ENCODE data around the gene LIPK. TPM values are rescaled to one million over a fixed set of nuclear protein-coding genes. Genes with fewer than 3 reads are reported as not detected.
"Not testable (repeated sequence)": the region's sequence is repeated elsewhere in the genome, so short reads cannot be mapped to it uniquely, and the experiment has no call there.

The LIPK gene, protein sequence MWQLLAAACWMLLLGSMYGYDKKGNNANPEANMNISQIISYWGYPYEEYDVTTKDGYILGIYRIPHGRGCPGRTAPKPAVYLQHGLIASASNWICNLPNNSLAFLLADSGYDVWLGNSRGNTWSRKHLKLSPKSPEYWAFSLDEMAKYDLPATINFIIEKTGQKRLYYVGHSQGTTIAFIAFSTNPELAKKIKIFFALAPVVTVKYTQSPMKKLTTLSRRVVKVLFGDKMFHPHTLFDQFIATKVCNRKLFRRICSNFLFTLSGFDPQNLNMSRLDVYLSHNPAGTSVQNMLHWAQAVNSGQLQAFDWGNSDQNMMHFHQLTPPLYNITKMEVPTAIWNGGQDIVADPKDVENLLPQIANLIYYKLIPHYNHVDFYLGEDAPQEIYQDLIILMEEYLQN
- polyA plus RNA-seq (2013, experiment 1 of 2; ENCODE audit: insufficient read length), result not detected
- not detected for polyA plus RNA-seq (2013, experiment 2 of 2; ENCODE audit: insufficient read length)

DNA sequence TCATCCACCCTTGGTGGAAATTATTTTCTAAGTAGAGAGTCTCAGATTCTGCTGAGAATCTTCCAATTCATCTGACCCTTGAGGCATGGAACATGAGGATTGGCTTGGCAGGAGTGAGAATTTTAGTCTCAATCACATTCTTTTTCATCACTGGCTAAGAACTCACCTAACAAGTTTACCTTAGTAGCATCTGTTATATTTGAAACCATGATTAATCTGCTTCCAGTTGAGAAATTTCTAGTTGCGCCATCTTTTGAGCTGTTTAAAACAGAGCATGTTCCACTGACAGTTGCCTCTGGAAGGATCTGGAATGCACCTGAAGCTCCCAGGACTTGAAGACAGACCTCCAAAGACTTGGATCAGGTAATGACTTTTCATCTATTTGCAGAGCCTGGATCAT, at the start of gene LIPK:
TSS of gene LIPK (plus strand) at position 292 of the 400 bp plus-strand sequence. CDS start 18,295 bp downstream, outside the sequence.
- no peak for DNase-seq

DNA sequence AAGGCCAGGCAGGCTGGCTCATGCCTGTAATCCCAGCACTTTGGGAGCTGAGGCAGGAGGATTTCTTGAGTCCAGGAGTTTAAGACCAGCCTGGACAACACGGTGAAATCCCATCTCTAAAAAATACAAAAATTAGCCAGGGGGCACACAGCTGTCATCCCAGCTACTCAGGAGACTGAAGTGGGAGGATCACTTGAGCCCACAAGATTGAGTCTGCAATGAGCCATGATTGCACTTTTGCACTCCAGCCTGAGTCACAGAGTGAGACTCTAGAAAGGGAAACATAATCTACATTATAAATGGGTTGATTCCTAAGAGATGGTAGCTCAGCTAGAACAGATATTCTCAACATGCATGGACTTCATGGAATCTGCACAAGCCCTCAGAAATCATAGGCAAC, 48.1 kb upstream of the LIPK start:
- DNase-seq, result peak; percentile 44

DNA sequence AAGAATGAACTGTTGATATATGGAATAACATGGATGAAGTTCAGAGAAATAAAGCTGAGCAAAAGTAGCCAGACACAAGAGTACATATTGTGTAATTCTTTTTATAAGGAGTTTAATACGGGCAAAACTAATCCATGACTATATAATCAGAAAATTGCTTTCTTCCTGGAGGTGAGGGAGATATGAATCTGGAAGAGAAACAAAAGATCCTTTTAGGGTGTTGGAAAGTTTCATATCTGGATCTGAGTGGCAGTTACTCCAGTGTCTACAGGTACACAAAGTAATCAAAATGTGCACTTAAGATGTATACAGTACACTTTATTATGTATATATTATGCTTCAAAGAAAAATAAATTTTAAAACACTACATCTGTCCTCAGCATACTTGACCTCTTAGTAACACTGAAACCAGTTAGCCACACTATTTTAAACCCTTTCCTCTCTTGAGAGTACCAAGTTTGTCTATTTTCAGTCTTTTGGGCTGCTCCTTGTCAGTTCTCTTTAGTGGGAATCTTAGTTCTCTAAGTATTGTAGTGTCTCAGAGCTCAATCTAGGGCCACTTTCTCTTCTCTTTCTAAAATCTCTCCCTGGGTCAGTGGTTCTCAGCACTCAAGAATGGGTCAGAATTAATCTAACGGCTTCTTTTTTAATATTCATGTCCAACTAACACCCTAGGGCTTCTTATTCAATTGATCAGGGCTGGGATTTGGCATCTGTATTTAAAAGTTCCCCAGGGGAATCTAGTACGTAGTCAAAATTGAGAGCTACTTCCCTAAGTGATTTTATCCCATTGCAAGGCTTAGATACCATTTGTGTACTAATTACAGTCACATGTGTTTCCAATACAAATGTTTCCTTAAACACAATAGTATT, 46.1 kb upstream of the LIPK start:
- DNase-seq, result peak; percentile 20

DNA sequence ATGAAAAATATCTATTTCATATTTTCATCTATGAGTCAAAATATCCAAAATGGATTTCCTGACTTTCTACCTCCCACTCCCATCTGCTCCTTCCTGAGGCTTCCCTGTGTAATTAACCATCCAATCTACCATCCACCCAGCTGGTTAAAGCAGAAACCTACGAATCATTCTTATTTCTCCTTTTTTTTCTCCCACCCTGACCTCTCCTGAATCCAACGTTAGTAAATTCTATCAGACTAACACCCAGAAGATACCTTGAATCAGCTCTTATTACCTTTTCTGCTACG, 45.5 kb upstream of the LIPK start:
- DNase-seq, result peak; percentile 10

DNA sequence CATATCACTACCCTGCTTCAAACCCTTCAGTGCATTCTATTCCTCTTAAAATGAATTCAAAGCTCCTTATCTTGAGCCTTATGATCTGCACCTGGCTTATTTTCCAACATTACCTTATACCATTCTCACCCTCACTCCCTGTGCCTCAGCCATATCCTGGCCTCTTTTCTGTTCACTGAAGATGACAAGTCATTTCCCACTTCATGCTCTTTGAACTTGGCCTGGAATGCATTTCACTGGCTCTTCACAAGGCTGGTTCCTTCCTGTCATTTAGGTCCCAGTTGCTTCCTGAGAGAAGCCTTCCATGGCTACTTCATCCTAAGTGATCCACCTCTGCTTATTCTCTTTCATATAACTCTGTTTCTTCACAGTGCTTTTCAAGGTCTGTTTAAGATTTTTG, 45.0 kb upstream of the LIPK start:
- no peak for DNase-seq

DNA sequence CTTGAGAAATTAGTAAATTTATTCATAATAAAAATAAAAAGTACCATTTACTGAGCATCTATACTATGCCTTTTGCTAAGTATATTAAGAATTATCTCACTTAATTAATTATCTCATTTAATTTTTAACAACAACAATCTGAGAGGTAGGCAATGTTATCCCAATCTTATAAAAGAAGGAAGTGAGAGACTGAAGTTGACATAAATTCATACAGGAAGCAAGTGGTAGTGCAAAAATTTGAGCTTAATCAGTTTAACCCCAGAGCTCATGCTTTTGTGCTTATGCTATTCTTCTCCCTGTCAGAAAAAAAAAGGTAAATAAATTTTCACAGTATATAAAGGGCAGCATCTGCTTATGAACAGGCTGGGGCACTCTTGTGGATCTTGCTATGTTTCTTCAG, 44.5 kb upstream of the LIPK start:
- DNase-seq, result no peak

DNA sequence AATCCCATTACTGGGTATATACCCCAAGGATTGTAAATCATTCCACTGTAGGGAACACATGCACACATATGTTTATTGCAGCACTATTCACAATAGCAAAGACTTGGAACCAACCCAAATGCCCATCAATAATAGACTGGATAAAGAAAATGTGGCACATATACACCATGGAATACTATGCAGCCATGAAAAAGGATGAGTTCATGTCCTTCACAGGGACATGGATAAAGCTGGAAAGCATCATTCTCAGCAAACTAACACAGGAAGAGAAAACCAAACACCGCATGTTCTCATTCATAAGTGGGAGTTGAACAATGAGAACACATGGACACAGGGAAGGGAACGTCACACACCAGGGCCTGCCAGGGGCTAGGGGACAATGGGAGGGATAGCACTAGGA, 42.9 kb upstream of the LIPK start:
- not testable (repeated sequence) for DNase-seq

DNA sequence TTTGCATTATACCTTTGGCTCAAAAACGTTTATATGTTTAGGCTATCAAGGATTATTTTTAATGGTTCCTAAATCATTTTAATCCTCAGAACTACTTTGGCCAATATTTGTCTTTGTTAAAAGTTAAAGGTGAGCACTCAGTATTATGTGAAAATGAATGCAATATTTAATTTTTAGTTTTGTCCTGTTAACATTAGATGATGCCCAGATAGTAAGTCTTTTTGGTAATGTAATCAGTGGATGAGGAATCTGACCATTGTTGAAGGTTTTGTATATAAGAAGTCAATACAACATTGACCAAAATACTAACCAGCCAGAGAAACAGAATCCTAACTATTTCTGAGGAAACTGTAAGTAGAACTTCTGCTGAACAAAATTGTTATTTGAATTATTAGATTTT, 41.9 kb upstream of the LIPK start, which contains the start of gene LIPF:
TSS of gene LIPF (plus strand) at position 301 of the 400 bp plus-strand sequence. CDS start 2,856 bp downstream, outside the sequence.
- no peak for DNase-seq

DNA sequence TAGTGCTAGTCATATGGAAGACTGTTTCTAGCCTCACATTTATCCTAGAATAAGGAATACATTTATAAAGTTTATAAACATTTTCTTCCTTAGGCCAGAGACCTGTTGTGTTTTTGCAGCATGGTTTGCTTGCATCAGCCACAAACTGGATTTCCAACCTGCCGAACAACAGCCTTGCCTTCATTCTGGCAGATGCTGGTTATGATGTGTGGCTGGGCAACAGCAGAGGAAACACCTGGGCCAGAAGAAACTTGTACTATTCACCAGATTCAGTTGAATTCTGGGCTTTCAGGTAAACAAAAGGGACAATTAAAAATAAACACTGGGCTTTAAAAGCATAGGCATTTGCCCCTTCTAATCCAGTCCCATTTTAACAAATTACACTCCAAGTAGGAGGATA, 37.6 kb upstream of the LIPK start:
- no peak for DNase-seq

DNA sequence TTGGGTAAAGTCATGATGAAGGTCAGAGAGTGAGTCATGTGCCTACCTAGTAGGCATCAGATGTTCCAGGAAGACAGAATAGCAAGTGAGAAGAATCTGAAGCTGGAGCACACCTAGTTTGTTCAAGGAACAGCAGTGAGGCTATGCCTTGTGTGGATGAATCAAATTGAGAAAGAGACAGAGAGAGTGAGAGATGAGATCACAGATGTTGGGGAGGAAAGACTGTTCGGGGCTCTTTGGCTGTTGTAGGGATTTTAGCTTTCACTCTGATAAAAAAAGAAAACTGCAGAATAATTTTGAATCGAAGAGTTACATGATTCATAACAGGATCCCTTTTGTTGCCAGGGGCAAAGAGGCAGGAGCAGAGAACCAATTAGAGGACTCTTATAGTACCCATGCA, 35.6 kb upstream of the LIPK start:
- DNase-seq, result no peak

DNA sequence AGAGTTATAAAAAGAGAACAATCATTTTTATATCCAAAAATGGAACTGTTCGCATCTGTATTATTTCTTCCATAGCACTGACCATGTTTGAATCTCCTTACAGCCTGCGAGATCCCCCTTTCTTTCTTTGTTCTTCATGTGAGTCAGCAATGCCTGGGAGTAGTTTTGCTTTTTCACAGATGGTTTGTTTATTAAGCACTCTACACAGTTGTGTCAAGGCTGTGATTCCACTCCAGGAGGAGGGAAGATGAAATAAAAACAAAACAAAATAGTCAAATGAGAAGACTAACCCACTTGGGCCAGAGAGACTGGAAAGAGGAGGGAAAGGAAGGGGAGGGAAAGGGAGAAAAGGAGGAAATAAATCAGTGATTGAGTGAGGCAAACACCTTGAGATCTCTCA, 34.0 kb upstream of the LIPK start:
- DNase-seq, result no peak

DNA sequence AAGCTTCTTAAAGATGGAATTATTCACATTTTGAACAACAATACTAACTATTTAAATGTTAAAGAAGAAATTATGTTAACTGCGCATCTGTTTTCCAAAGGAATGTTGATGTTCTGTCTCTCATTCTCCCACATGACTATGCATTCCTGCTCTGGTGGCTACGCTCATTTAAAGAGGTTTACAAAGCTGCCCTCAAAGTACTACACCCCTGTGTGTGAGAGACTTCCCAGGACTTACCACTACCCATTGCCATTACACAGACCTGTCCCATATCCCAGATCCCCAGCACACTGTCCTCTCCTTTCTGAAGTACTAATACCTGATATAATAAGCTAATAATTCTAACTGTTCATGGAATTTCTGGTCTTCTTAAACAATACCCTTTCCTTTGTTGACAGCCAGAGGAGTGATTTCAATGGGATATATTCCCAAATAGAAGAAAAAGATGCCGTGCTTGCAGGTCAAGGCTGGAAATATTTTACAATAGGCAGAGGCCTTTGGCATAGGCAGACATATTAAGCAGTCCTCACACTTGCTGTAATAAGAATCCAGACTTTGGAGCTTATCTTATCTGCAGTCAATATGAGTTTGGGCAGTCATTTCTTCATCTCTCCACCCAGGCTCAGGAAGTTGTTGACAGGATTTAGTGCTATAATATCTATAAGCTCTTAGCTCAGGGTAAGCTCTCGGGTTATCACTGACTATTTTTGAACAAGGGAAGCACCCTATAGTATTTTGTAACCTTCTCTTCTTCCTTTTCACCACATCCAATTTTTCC, 29.6 kb upstream of the LIPK start:
- no peak for DNase-seq

DNA sequence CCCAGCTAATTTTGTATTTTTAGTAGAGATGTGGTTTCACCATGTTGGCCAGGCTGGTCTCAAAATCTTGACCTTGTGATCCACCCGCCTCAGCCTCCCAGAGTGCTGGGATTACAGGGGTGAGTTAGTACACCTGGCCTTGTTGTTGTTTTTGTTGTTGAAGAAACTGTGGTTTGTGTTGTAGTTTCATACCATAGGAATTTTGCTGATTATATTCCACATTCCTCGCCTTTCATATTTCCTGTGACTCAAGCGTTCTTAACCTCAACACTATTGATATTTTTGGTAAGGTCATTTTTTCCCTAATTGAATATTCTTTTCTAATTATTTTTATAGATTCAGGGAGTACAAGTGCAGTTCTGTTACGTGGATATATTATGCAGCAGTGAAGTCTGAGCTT, 25.1 kb upstream of the LIPK start:
- no peak for DNase-seq

DNA sequence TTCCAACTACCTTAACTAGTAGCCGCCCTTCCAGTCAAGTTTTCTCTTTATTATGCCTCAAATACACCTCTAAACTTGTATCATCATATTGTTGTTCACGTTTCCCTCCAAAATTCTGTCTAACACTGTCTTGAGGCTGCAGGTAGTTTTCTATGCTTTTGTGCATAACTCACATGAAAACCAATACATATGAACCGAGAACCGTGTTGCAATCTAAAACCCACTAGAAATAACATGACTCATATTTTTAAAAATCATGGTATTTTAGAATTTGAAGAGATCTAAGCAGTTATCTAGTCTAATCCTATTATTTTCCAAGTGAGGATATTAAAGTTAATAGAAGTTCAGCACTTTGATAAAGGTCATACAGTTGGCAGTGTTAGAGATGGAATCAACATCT, 23.6 kb upstream of the LIPK start:
- DNase-seq, result no peak

DNA sequence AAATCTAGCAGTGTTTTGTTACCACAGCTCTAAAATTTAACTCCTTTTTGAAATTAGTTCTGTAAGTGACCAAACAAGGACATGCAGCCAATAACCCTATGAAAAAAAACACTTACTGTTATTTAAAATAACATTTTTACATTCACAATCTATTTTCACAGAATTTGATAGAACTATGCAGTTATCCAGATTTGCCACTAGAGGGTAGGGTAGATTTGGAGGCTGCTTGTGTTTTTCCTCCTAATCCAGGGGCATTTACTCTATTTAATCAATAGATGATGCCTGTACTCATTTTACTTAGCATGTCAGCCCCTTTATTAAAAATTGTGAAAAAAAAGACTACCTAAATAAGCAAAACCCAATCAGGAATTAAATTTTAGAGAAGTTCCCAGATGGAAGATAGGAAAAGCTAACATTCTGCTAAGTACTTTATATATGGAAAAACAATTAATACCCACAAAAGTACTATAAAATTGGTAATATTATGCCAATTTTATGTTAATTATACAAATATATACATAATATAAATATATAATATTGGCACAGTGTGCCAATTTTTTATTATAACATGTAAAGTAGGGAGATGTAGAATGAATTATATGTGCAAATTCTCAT, 18.1 kb upstream of the LIPK start:
- peak; percentile 37 for DNase-seq

DNA sequence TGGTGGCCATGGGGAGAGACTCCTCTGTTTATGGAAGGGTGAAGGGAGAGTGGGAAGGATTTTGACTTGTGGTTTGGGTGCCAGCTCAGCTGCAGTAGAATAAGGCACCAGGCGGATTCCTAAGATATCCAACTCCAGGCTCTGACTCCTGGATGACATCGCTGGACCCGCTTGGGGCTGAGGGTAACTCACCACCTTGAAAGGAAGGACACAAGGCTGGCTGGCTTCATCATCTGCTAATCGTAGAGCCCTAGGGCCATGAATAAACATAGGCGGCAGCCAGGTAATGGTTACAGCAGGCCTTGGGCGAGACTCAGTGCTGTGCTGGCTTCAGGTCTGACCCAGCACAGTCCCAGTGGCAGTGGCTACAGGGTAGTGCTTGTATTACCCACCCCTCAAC, 16.7 kb upstream of the LIPK start:
- no peak for DNase-seq

DNA sequence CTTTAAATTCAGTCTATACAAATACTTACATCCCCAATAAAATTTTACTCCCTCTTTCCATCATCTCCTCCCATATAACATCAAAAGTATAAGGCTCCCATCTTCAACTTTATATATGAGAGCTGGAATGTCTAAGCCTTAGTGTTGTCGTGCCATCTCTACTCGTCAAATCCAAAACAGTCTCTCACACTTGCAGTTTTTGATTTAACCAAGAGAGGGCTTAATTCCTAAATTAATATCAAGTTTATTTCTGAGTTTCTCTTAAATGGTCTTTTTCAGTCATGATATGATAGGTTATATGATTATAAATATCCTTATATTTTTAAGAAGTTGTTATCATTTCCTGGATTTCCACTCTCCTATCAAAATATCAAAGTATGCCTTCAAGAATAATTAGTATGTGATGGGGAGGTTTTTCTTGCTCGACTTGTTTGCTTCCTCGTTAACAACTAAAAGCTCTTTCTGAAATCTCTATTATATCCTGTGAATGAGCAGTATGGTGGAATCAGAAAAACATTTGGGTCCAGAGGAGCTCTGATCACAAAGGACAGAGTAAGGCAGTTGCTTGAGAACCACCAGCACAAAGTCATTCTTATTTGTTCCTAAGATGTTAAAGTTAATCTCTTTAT, 12.5 kb upstream of the LIPK start:
- DNase-seq, result peak; percentile 26

DNA sequence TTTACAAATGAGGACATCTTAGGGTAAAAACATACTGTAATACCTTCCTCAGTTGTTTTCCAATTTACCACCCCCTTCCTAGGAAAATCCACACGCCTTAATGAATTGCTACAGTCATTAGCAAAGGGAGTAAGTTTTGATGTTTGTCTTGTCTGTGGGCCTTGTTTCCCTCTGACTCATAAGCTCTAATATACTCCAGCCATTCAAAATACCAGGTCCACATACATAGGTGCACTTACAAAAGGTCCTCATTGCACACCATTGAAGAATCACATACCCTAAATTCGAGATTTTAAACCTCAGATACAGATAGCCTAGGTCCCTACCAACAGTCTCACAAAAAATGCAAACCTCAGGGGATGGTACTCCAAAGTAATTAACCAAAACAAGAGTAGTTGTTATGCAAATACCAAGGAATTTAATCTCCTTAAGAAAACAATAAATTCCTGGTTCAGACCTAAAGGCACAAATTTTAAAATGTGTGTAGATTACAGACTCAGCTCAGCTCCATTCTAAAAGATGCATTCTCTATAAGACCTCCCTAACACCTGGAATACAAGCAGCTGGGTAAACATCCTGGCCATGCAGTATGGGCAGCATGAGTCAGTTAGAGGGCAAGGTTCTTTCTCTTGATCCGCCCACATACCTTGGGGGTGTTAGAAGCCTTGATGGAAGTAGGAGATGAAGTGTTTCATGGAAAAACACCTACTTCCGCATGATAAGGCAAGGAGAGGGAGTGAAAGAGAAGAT, 3.0 kb upstream of the LIPK start:
- DNase-seq, result no peak

DNA sequence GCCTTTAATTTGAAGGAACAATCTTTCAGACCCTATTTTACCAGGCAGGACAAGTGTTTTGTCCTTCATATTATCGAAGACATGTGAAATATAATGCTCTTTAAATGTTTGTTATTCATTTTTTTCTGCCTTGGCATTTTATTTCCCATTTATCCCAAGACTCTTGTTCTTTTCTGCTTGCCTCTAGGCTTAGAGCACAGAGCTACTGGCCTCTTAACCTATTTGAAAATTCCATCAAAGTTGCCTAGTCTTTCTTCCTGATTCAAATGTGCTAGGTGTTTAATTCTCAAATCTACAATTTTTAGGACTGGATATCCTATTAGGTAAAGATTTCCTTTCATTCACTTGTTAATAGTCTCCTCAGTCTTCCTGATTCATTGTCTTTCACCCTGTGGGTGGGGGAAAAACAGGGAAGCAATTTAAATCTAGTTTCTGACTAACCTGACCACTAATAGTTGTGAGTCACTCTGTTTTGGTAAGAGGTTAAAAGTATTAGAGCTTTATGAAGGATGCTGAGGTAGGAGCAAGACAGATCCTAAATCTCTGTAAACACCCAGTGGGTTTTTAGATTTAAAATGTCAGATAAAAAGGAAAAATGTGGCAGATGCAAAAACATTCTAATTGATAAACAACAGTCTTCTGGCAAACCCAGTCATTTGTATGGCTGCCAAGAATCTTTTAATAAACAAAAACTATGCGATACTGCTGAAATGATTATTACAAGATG, 1.5 kb downstream of the LIPK start:
- DNase-seq, result peak; percentile 46

DNA sequence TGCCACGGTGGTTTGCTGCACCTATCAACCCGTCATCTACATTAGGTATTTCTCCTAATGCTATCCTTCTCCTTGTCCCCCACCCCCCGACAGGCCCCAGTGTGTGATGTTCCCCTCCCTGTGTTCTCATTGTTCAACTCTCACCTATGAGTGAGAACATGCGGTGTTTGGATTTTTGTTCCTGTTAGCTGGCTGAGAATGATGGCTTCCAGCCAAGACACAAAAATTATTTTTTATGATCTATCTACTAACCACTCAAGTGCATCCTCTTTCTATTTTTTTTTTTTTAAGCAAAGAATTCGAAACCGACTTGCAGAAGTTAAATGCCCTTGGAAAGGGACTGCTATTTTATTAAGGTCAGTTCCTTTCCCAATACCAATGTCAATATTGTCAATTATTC, 3.3 kb downstream of the LIPK start:
- DNase-seq, result not testable (repeated sequence)

Measured in fibroblast of skin of scalp (primary cell).